ENCODE results near the gene P3H2. TPM values are rescaled to one million over a fixed set of nuclear protein-coding genes. Genes with fewer than 3 reads are reported as not detected.
"Not testable (repeated sequence)": the region's sequence is repeated elsewhere in the genome, so short reads cannot be mapped to it uniquely, and the experiment has no call there.

Gene P3H2
- total RNA-seq, 1 donor from 2014 or later, result not detected

DNA sequence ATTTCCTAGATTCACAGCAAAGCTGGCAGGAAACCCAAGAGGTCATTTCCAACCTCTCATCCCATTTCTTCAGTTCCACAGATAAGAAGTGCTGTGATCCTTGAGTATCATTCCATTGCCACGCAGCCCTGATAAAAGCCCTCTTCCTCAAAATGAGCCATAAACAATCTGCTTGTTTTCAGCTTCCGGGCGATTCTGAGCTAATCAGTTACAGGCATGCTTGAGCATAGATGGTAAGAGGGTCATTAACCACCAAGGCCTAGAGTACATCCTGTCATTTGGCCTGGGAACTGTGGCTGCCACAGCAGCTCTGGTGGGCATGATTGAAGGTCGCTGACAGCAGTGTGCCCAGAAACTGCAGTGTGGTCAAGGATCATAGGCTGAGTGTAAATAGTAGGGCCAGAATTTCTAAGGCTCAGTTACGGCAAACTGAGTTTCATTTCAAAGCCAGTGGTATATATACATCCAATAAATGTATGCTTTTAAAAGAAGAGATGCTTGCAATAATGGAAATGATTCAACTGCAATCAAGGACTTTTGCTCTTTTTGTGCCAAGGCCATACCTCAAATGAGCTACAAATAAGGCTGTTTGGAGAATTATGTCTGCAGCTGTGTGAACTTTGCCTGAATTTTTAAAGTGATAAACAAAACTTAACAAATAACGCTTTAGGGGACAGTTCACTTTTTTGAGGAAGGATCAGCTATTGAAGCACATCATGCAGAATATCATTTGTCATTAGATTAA, 47.3 kb downstream of the P3H2 start:
- intact Hi-C loops (cut with micrococcal nuclease), result no loop called here
- Mint-ChIP-seq H3K4me1 (ENCODE audit: low read depth) (no peaks in the 10 kb centered on the region), H3K36me3 (ENCODE audit: low read depth) (no peaks in the 10 kb centered on the region), H3K27ac (no peak overlapping the region), H3K4me3 (ENCODE audit: low read depth) (no peak overlapping the region), H3K9me3 (no peaks in the 10 kb centered on the region), H3K27me3 (ENCODE audit: low read depth) (peaks cover 12% of the 10 kb centered on the region)
- no peak for DNase-seq (ENCODE audit: low spot score)

DNA sequence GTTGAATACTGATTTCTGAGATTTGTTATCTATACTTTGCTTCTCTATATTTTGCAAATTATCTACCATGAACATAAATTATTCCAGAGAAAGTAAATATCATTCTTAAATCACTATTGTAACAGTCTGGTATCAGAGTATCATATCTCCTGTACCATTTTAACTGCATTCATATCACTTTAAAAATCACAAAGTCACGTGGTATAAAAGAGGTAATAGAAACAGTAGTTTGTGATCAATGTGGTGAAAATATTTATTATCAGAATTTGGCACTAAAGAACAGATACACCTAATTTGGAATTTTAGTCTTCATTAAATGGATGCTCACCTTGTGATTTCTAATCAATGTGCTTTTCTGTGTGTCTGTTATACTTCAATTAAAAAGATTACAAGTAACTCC, 47.8 kb downstream of the P3H2 start:
- no peak overlapping the region for H3K27ac Mint-ChIP-seq
- H3K9me3 Mint-ChIP-seq, result no peaks in the 10 kb centered on the region
- no peak overlapping the region for H3K4me3 Mint-ChIP-seq (ENCODE audit: low read depth)
- intact Hi-C loops (cut with micrococcal nuclease), result no loop called here
- H3K36me3 Mint-ChIP-seq (ENCODE audit: low read depth), result no peaks in the 10 kb centered on the region
- H3K4me1 Mint-ChIP-seq (ENCODE audit: low read depth), result no peaks in the 10 kb centered on the region
- peaks cover 12% of the 10 kb centered on the region for H3K27me3 Mint-ChIP-seq (ENCODE audit: low read depth)
- no peak for DNase-seq (ENCODE audit: low spot score)

DNA sequence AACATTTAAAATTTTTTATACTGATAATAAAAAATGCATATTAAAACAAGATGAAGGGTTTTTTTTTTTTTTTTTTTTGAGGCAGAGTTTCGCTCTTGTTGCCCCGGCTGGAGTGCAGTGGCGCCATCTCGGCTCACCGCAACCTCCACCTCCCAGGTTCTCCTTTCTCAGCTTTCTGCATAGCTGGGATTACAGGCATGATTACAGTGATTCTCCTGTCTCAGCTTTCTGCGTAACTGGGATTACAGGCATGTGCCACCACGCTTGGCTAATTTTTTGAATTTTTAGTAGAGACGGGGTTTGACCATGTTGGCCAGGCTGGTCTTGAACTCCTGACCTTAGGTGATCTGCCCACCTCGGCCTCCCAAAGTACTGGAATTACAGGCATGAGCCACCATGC, 48.8 kb downstream of the P3H2 start:
- H3K27me3 Mint-ChIP-seq (ENCODE audit: low read depth); DNase-seq (ENCODE audit: low spot score); H3K4me1 Mint-ChIP-seq (ENCODE audit: low read depth); H3K9me3 Mint-ChIP-seq; H3K27ac Mint-ChIP-seq; H3K36me3 Mint-ChIP-seq (ENCODE audit: low read depth); intact Hi-C loops (cut with micrococcal nuclease); H3K4me3 Mint-ChIP-seq (ENCODE audit: low read depth): not testable (repeated sequence)

DNA sequence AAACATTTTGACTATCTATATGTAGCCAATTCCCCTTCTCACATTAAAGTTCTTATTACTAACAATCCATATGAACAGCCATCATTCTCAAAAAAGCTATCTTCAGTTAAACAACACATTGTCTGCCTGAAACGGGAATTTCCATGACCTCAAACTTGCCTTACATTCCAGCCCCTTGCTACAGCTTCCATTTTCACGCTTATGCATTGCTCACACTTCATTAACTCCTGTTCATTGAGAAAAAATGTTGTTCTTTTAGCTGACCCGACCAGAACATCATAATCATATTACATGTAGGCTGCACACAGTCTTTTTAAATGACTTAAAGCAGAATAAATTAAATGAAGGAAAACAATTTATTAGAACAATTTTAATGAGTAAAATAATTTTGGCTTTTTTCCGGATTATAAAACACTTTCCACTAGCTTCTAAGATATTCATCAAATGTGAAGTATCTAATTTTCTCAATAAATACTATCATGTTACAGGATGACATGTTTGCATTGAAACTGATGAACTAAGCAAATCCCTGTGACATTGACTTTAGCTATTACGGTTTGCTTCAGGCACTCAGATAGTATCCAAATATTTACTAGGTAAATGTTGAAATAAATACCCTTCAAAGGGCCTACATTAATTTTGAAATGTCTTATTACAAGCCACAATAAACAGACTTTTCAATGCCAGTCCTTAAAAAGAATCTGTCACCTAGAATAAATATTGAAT, 49.9 kb downstream of the P3H2 start:
- H3K27me3 Mint-ChIP-seq (ENCODE audit: low read depth), result peaks cover 2% of the 10 kb centered on the region
- H3K27ac Mint-ChIP-seq, result no peak overlapping the region
- intact Hi-C loops (cut with micrococcal nuclease), result no loop called here
- no peak for DNase-seq (ENCODE audit: low spot score)
- no peaks in the 10 kb centered on the region for H3K9me3 Mint-ChIP-seq
- no peak overlapping the region for H3K4me3 Mint-ChIP-seq (ENCODE audit: low read depth)
- no peaks in the 10 kb centered on the region for H3K4me1 Mint-ChIP-seq (ENCODE audit: low read depth)
- no peaks in the 10 kb centered on the region for H3K36me3 Mint-ChIP-seq (ENCODE audit: low read depth)

DNA sequence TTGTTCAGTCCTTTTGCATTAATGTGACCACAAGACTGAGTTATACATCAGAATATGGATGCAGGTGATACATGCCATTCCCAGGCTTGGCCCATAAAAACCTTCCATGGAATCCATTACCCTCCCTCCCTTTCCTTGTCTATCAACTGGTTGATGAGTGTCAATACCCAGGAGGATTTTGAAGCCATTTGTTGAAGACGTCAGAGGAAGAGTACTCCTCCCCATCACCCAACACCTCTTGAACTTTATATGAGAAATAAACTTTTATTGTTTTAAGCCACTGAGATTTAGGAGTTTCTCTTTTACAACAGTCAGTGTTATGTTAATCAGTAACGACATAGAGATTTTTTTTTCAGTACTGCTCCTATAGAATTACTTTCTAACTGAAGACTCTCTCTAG, 55.5 kb downstream of the P3H2 start:
- intact Hi-C loops (cut with micrococcal nuclease), result no loop called here
- H3K4me1 Mint-ChIP-seq (ENCODE audit: low read depth), result no peaks in the 10 kb centered on the region
- H3K36me3 Mint-ChIP-seq (ENCODE audit: low read depth), result no peaks in the 10 kb centered on the region
- DNase-seq (ENCODE audit: low spot score), result no peak
- peaks cover 4% of the 10 kb centered on the region for H3K27me3 Mint-ChIP-seq (ENCODE audit: low read depth)
- no peak overlapping the region for H3K4me3 Mint-ChIP-seq (ENCODE audit: low read depth)
- no peak overlapping the region for H3K27ac Mint-ChIP-seq
- no peaks in the 10 kb centered on the region for H3K9me3 Mint-ChIP-seq

DNA sequence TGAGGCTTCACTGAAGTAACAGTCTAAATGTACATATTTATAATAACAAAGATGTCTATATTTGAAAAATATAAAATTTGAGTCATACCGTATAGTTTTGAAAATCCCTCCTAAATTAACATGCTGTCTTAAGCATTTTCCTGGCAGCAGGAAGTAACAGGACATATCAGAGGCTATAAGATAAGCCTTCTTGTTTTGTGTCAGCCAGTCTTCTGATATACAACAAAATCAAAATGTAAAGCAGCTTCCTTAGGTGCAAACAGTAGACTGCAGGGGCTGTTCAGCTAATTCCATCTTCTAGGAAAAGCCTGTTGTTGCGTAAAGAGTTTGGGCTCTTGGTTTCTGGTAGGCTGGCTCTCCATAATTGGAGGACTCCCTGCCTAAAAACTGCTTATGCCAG, 56.0 kb downstream of the P3H2 start:
- Mint-ChIP-seq H3K36me3 (ENCODE audit: low read depth) (no peaks in the 10 kb centered on the region), H3K9me3 (no peaks in the 10 kb centered on the region), H3K4me3 (ENCODE audit: low read depth) (no peak overlapping the region), H3K27ac (no peak overlapping the region), H3K4me1 (ENCODE audit: low read depth) (no peaks in the 10 kb centered on the region), H3K27me3 (ENCODE audit: low read depth) (peaks cover 4% of the 10 kb centered on the region)
- no peak for DNase-seq (ENCODE audit: low spot score)
- intact Hi-C loops (cut with micrococcal nuclease), result no loop called here

DNA sequence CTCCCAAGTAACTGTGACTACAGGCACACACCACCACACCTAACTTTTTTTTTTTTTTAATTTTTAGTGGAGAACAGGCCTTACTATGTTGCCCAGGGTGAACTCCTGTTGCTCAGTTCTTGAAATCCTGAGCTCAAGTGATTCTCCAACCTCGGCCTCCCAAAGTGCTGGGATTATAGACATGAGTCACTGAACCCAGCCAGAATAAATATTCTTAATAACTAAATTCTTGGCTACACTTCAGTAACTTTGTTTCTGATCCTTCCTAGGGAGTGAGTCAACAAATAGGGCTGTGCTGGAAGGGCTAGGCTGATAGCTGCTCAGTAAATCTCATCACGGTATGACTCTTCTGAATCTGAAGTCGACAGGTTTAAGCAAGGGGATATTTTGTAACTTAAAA, 56.6 kb downstream of the P3H2 start:
- Mint-ChIP-seq H3K4me1 (ENCODE audit: low read depth) (no peaks in the 10 kb centered on the region), H3K9me3 (no peaks in the 10 kb centered on the region), H3K27ac (no peak overlapping the region), H3K4me3 (ENCODE audit: low read depth) (no peak overlapping the region), H3K36me3 (ENCODE audit: low read depth) (no peaks in the 10 kb centered on the region), H3K27me3 (ENCODE audit: low read depth) (peaks cover 4% of the 10 kb centered on the region)
- intact Hi-C loops (cut with micrococcal nuclease), result no loop called here
- DNase-seq (ENCODE audit: low spot score), result no peak

DNA sequence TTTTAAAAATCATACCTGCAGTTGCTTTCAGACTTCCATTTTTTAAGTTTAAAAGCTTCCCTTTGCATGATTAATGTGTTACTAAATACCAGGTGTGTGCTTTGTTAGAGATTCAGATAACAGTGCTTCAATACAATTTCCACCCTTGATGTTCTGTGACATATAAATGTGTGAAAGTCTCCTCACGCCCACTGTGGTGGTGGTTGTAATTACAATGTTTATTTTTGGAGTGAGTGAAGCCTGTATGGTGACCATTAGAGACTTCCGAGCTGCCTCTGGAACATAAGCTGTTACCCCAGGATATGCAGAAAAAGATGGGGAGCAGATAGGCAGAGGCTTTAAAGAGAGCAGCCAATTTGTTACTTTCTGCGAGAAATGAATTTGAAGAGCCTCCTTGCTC, 57.2 kb downstream of the P3H2 start:
- H3K27me3 Mint-ChIP-seq (ENCODE audit: low read depth), result peaks cover 4% of the 10 kb centered on the region
- no peaks in the 10 kb centered on the region for H3K4me1 Mint-ChIP-seq (ENCODE audit: low read depth)
- no peaks in the 10 kb centered on the region for H3K36me3 Mint-ChIP-seq (ENCODE audit: low read depth)
- no peaks in the 10 kb centered on the region for H3K9me3 Mint-ChIP-seq
- no peak overlapping the region for H3K4me3 Mint-ChIP-seq (ENCODE audit: low read depth)
- intact Hi-C loops (cut with micrococcal nuclease), result no loop called here
- H3K27ac Mint-ChIP-seq, result no peak overlapping the region
- no peak for DNase-seq (ENCODE audit: low spot score)

DNA sequence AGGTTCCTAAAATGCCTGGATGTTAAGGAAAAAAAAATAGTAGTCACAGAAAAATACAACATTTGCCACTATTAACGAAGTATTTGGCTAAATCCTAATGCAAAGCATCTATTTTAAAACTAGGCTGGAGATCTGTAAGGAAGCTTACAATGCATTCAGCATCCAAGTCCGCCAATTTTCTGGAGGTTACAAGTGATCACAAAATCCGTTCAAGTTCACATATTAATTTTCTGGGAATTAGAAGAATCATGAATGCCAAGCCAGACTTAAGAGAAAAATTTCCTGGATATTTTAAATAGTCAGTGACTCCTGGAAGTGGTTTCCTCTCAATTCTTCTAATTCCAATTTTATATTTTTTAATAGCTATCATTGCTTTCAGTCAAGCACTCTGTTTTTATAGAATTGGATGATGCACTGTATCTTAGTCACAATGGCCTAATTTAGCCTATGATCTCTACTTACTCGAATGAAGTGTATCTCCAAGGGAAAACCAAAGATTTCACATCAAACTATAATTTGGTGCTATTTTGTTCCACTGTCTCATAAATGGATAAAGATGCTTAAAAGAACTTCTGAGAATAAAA, 60.4 kb downstream of the P3H2 start:
- intact Hi-C loops (cut with micrococcal nuclease), result no loop called here
- Mint-ChIP-seq H3K4me3 (ENCODE audit: low read depth) (no peak overlapping the region), H3K4me1 (ENCODE audit: low read depth) (no peaks in the 10 kb centered on the region), H3K27ac (no peak overlapping the region), H3K9me3 (no peaks in the 10 kb centered on the region), H3K36me3 (ENCODE audit: low read depth) (no peaks in the 10 kb centered on the region), H3K27me3 (ENCODE audit: low read depth) (peaks cover 8% of the 10 kb centered on the region)
- no peak for DNase-seq (ENCODE audit: low spot score)

DNA sequence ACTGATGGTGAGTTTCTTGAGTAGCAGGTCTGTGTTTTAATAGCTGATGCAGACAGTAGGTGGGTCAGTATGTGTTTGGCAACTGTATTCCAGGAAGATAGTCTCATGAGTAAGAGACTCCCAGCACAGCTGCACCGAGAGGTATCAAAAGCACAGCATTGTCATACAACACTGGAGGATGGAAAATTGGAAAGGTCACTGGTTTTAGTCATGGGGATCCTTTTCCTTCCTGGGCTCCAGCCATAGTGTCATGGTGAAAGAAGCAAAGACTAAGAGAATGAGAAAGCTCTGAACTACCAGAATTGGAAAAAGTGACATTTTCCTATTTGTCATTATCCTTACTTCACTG, 61.5 kb downstream of the P3H2 start:
- Mint-ChIP-seq H3K27me3 (ENCODE audit: low read depth) (peaks cover 8% of the 10 kb centered on the region), H3K4me1 (ENCODE audit: low read depth) (no peaks in the 10 kb centered on the region), H3K9me3 (no peaks in the 10 kb centered on the region), H3K27ac (no peak overlapping the region), H3K36me3 (ENCODE audit: low read depth) (no peaks in the 10 kb centered on the region), H3K4me3 (ENCODE audit: low read depth) (no peak overlapping the region)
- intact Hi-C loops (cut with micrococcal nuclease), result no loop called here
- DNase-seq (ENCODE audit: low spot score), result no peak

DNA sequence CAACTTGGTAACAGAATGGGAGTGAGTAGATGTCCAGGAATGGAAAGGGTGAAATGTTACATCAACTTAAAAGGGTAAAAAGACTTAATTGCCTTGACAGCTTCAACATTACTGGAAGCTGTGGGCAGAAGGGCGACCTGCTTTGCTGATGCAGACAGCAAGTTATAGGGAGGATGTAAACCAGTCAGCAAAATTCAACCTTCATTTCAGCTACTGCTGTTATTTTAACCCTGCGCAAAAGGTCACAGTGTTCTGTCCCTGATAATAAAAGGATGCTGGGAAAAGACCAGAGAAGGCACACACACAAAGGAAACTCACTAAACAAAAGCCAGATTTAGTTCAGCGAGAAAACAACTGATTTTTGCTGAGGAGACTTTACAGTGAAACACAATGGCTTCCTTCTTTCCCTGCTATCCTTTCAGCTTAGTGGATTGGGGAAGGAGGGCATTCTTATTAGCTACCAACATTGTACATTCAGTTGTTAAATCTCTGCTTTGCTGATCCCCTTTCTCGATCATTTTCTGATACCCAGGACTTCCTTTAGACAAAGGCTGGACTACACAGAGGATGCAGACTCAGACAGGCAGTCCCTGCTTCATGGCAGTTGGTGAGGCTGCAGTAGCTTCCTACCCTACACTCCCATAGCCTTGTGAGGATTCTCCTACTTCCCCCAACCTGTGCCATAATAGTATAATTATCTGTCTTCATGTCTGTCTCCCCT, 62.0 kb downstream of the P3H2 start:
- Mint-ChIP-seq H3K27me3 (ENCODE audit: low read depth) (peaks cover 8% of the 10 kb centered on the region), H3K4me3 (ENCODE audit: low read depth) (no peak overlapping the region), H3K4me1 (ENCODE audit: low read depth) (no peaks in the 10 kb centered on the region), H3K36me3 (ENCODE audit: low read depth) (no peaks in the 10 kb centered on the region), H3K9me3 (no peaks in the 10 kb centered on the region), H3K27ac (no peak overlapping the region)
- no peak for DNase-seq (ENCODE audit: low spot score)
- intact Hi-C loops (cut with micrococcal nuclease), result no loop called here

DNA sequence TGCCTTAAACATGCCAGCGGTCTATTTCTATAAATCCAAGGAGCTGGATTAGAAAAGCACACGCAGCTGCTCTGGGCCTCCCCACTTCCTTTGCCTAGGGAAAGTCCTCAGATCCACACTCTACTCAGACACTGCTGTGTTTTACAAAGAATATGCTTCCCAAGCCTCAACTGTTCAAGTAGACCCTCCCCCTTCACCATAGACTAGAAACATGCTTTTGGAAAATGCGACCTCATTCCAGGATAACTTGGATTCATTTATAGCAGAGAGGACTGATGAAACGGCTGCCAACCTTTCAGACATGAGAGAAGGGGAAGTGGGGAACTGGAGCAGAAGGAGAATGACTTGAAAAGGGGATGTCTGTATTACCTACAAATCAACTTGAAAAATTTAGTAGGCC, 64.0 kb downstream of the P3H2 start:
- peaks cover 4% of the 10 kb centered on the region for H3K27me3 Mint-ChIP-seq (ENCODE audit: low read depth)
- H3K9me3 Mint-ChIP-seq, result no peaks in the 10 kb centered on the region
- H3K4me3 Mint-ChIP-seq (ENCODE audit: low read depth), result no peak overlapping the region
- no peaks in the 10 kb centered on the region for H3K4me1 Mint-ChIP-seq (ENCODE audit: low read depth)
- DNase-seq (ENCODE audit: low spot score), result no peak
- intact Hi-C loops (cut with micrococcal nuclease), result no loop called here
- no peak overlapping the region for H3K27ac Mint-ChIP-seq
- H3K36me3 Mint-ChIP-seq (ENCODE audit: low read depth), result no peaks in the 10 kb centered on the region

DNA sequence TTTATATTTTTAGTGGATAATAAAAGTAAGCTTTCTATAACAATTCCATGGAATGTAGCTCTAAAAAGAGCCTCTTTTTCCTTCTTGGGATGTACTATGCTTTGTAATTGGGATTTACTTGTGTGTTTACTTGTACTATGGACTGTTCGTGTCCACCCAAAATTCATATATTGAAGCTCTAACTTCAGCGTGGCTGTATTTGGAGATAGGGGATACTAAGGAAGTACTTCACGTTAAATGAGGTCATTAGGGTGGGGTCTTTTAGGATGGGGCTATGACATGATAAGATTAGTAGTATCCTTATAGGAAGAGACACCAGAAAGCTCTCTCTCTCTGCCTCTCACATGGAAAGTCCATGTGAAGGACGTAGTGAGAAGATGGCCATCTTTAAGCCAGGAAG, 64.9 kb downstream of the P3H2 start:
- Mint-ChIP-seq H3K4me1 (ENCODE audit: low read depth) (no peaks in the 10 kb centered on the region), H3K9me3 (no peaks in the 10 kb centered on the region), H3K27ac (no peak overlapping the region), H3K27me3 (ENCODE audit: low read depth) (peaks cover 4% of the 10 kb centered on the region), H3K36me3 (ENCODE audit: low read depth) (no peaks in the 10 kb centered on the region), H3K4me3 (ENCODE audit: low read depth) (no peak overlapping the region)
- DNase-seq (ENCODE audit: low spot score), result no peak
- intact Hi-C loops (cut with micrococcal nuclease), result no loop called here

Data from activated T-helper 2 cell treated with anti-CD3 and anti-CD28 coated beads, Interferon-gamma antibody, Interleukin-2, Interleukin-4, amounts not matched to agents 10 μg/mL and 5 μg/mL and 100 μg/mL, durations not matched to agents 14 hours and 24 hours and 36 hours (primary cell).